ENCODE data around the gene PLEKHO1. TPM values are rescaled to one million over a fixed set of nuclear protein-coding genes. Genes with fewer than 3 reads are reported as not detected.

PLEKHO1 gene
- total and polyA plus RNA-seq, 7 donors: 14.1 to 402 (median 251) TPM

DNA sequence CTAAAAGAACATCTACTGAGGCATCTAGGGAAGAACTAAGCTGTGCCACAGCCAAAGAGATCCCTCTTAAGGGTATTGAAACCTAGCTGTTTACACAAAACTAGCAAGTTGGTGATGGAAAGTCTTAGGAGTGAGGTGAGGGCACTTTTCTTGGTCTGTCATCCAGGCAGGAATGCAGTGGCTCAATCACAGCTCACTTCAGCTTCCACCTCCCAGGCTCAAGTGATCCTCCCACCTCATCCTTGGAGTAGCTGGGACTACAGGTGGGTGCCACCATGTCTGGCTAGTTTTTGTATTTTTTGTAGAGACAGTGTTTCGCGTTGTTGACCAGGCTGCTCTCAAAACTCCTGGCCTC is 2.4 kb downstream of the PLEKHO1 start:
- intact Hi-C loops (cut with DNase I): loop anchor here (1.0 to 5.0 kb wide), 2 partner anchors 10 to 410 kb away; no protein-coding TSS in a partner anchor
- Histone ChIP-seq H3K27me3 (no peaks in the 10 kb centered on the region), H3K9me3 (no peaks in the 10 kb centered on the region), H3K4me1 (peaks cover 0 to 70% (median 55%) of the 10 kb centered on the region in 4 donors), H3K4me3 (peak overlapping the region; percentile 73 to 98 (median 96)), H3K27ac (peak overlapping the region; percentile 98 to 100 (median 99)), H3K36me3 (peaks cover 22 to 46% (median 31%) of the 10 kb centered on the region in 4 donors)
- TF ChIP-seq EP300 (IDR thresholded peaks at IDR 0.05) (peak in 3 of 4 donors; percentile 64 to 91 (median 72)), POLR2A (IDR thresholded peaks at IDR 0.05) (no peak), POLR2AphosphoS5 (IDR thresholded peaks at IDR 0.05) (peak; percentile 47 to 74 (median 67))
- TF ChIP-seq, protein P1, sequence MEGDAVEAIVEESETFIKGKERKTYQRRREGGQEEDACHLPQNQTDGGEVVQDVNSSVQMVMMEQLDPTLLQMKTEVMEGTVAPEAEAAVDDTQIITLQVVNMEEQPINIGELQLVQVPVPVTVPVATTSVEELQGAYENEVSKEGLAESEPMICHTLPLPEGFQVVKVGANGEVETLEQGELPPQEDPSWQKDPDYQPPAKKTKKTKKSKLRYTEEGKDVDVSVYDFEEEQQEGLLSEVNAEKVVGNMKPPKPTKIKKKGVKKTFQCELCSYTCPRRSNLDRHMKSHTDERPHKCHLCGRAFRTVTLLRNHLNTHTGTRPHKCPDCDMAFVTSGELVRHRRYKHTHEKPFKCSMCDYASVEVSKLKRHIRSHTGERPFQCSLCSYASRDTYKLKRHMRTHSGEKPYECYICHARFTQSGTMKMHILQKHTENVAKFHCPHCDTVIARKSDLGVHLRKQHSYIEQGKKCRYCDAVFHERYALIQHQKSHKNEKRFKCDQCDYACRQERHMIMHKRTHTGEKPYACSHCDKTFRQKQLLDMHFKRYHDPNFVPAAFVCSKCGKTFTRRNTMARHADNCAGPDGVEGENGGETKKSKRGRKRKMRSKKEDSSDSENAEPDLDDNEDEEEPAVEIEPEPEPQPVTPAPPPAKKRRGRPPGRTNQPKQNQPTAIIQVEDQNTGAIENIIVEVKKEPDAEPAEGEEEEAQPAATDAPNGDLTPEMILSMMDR (IDR thresholded peaks at IDR 0.05): no peak
- WGBS, 2 donors: 76 to 81% methylated on average over 2 of the region's 2 CpGs
- peak; percentile 79 for DNase-seq

DNA sequence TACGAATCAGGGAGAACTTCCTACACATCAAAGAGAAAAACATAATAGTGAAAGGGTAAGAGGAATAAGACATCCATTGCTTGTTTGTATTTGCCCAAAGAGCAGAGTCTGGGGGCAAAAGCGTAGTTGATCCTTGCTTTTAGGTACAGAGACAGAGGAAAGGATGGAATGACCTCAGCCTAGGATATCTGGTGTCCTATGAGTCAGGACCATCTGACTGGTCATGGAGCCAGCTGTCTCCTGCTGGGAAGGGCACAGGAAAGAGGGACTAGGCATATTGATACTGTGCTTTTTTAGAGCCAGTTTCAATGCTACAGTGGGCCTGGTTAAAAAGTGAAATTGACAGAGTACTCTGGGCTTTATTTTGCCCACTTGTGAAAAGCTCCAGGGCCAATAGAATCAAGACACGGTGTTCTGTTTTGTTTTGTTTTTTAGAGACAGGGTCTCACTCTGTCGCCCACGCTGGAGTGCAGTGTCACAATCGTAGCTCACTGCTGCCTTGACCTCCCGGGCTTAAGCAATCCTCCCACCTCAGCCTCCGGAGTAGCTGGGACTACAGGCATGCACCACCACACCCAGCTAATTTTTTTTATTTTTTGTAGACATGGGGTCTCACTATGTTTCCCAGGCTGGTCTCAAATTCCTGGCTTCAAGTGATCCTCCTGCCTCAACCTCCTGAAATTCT is 3.2 kb downstream of the PLEKHO1 start:
- peaks cover 0 to 74% (median 63%) of the 10 kb centered on the region in 4 donors for H3K4me1 ChIP-seq
- TF ChIP-seq EP300 (IDR thresholded peaks at IDR 0.05) (peak in 1 of 4 donors; percentile 56), POLR2AphosphoS5 (IDR thresholded peaks at IDR 0.05) (peak; percentile 23 to 78 (median 38)), POLR2A (IDR thresholded peaks at IDR 0.05) (no peak)
- TF ChIP-seq, protein P1 (IDR thresholded peaks at IDR 0.05): no peak
- 75 to 86% methylated on average over 8 of the region's 8 CpGs for WGBS, 2 donors
- H3K4me3 ChIP-seq: peak overlapping the region; percentile 73 to 98 (median 96)
- H3K27ac ChIP-seq: peak overlapping the region; percentile 98 to 100 (median 99)
- H3K36me3 ChIP-seq: peaks cover 28 to 53% (median 37%) of the 10 kb centered on the region in 4 donors
- no peaks in the 10 kb centered on the region for H3K27me3 ChIP-seq
- intact Hi-C loops (cut with DNase I): loop anchor here (1.0 to 5.0 kb wide), 2 partner anchors 9 to 409 kb away; no protein-coding TSS in a partner anchor
- peak; percentile 75 for DNase-seq
- H3K9me3 ChIP-seq: no peaks in the 10 kb centered on the region

DNA sequence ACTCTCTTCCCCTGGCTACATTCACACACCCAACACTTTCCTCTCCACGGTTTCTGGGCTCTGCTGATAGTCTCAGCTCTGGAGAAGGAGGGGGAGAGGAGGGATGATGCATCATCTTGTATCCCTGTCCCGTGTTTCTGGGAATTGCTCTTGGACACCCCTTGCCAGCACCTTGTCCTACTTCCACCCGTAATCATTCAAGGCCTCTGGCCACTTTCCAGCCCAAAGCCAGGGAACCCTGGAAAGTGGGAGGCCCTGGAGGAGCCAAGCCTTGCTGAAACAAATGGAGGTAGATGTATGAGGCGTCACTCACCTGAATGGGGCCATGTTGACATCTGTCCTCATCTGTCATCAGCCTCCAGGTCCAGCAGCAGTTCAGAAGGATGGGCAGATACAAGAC is 4.4 kb downstream of the PLEKHO1 start:
- peak; percentile 88 for DNase-seq
- H3K4me1 ChIP-seq: peaks cover 0 to 76% (median 67%) of the 10 kb centered on the region in 4 donors
- H3K27ac ChIP-seq: peak overlapping the region; percentile 98 to 100 (median 99)
- intact Hi-C loops (cut with DNase I): loop anchor here (5.0 kb wide), 1 partner anchor 408 kb away; no protein-coding TSS in a partner anchor
- H3K36me3 ChIP-seq: peaks cover 28 to 66% (median 41%) of the 10 kb centered on the region in 4 donors
- 61 to 71% methylated on average over 4 of the region's 4 CpGs for WGBS, 2 donors
- H3K27me3 ChIP-seq: no peaks in the 10 kb centered on the region
- TF ChIP-seq, protein P1 (IDR thresholded peaks at IDR 0.05): no peak
- TF ChIP-seq POLR2A (IDR thresholded peaks at IDR 0.05) (no peak), POLR2AphosphoS5 (IDR thresholded peaks at IDR 0.05) (peak in 3 of 4 donors; percentile 37 to 78 (median 67)), EP300 (IDR thresholded peaks at IDR 0.05) (peak in 3 of 4 donors; percentile 16 to 68 (median 34))
- peak overlapping the region in 2 of 4 donors; percentile 73 to 96 for H3K4me3 ChIP-seq
- no peaks in the 10 kb centered on the region for H3K9me3 ChIP-seq

DNA sequence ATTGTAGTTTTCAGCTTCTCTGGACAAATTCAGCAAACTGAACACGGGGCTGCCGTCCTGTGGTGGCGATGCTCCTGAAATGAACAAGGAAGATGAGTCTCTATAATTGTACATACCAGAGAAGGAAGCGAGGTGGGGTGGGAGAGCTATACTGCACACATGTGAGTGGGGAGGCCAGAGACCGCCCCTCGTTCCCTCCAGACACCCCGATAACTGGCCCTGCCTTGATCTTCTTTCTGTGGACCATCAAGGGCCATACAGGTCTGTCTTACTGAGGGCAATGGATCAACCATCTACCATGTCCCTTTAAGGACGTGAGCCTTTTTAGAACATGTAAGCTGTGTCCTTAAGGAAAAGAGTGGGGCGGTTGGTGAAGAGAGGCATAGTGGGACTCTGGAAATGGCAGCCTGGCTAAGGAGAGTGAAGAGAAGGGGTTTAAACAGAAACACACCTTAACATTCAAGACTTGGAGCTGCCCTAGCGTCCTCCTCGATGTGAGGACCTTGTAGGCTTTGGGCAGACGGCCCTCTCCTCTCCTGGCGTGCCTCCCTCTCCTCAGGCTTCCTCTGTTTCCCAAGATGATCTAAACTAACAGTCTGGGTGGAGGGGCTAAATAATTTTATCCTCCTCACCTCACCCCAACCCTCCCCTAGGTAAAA is 5.8 kb downstream of the PLEKHO1 start:
- H3K9me3 ChIP-seq: no peaks in the 10 kb centered on the region
- 90 to 95% methylated on average over 13 of the region's 13 CpGs for WGBS, 2 donors
- intact Hi-C loops (cut with DNase I): no loop called here
- no peak for DNase-seq
- peaks cover 0 to 90% (median 80%) of the 10 kb centered on the region in 4 donors for H3K4me1 ChIP-seq
- peak overlapping the region; percentile 98 to 100 (median 99) for H3K27ac ChIP-seq
- H3K27me3 ChIP-seq: no peaks in the 10 kb centered on the region
- peaks cover 34 to 74% (median 48%) of the 10 kb centered on the region in 4 donors for H3K36me3 ChIP-seq
- H3K4me3 ChIP-seq: peak overlapping the region in 2 of 4 donors; percentile 73 to 96
- TF ChIP-seq POLR2A (IDR thresholded peaks at IDR 0.05) (no peak), POLR2AphosphoS5 (IDR thresholded peaks at IDR 0.05) (peak in 2 of 4 donors; percentile 5 to 26), EP300 (IDR thresholded peaks at IDR 0.05) (no peak)
- TF ChIP-seq, protein P1 (IDR thresholded peaks at IDR 0.05): no peak
